ENCODE results near the gene ZC2HC1C. TPM values are rescaled to one million over a fixed set of nuclear protein-coding genes. Genes with fewer than 3 reads are reported as not detected.

ZC2HC1C gene
- total RNA-seq, 2 experiments from 2014 or later = 0.22 to 0.30 TPM

- intact Hi-C loops (cut with DNase I, micrococcal nuclease) = no loop called here
- Mint-ChIP-seq H3K27me3 (no peaks in the 10 kb centered on the region), H3K36me3 (ENCODE audit: low read depth) (peaks cover 41% of the 10 kb centered on the region), H3K9me3 (no peaks in the 10 kb centered on the region), H3K4me3 (no peak overlapping the region), H3K27ac (no peak overlapping the region), H3K4me1 (ENCODE audit: low read depth) (no peaks in the 10 kb centered on the region)
- H3K36me3 ChIP-seq (ENCODE audit: insufficient read depth, low read length) = peaks cover 35% of the 10 kb centered on the region
- CTCF ChIA-PET = no interaction called here
- H3K27ac ChIP-seq (ENCODE audit: low read depth in 1 of 2, low read length in 2 of 2) = no peak overlapping the region
- H3K4me1 ChIP-seq (ENCODE audit: insufficient read depth, low read length) = no peaks in the 10 kb centered on the region
- no peaks in the 10 kb centered on the region for H3K27me3 ChIP-seq (ENCODE audit: control insufficient read depth in 1 of 2, insufficient read depth in 2 of 2, low read length in 2 of 2)
- TF ChIP-seq, protein P1, sequence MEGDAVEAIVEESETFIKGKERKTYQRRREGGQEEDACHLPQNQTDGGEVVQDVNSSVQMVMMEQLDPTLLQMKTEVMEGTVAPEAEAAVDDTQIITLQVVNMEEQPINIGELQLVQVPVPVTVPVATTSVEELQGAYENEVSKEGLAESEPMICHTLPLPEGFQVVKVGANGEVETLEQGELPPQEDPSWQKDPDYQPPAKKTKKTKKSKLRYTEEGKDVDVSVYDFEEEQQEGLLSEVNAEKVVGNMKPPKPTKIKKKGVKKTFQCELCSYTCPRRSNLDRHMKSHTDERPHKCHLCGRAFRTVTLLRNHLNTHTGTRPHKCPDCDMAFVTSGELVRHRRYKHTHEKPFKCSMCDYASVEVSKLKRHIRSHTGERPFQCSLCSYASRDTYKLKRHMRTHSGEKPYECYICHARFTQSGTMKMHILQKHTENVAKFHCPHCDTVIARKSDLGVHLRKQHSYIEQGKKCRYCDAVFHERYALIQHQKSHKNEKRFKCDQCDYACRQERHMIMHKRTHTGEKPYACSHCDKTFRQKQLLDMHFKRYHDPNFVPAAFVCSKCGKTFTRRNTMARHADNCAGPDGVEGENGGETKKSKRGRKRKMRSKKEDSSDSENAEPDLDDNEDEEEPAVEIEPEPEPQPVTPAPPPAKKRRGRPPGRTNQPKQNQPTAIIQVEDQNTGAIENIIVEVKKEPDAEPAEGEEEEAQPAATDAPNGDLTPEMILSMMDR (IDR thresholded peaks at IDR 0.05) = no peak
- H3K9me3 ChIP-seq (ENCODE audit: control insufficient read depth in 1 of 2, insufficient read depth in 1 of 2, low read length in 2 of 2) = no peaks in the 10 kb centered on the region
- ATAC-seq (ENCODE audit: poor library complexity) (no peak), DNase-seq (peak in 2 of 14 experiments; percentile 33 to 51)
- POLR2A ChIA-PET = interaction anchor here (2.2 kb wide), 1 partner anchor 22 kb away, joined by 10 read pairs; the partner anchor contains the start of gene EIF2B2
- H3K4me3 ChIP-seq (ENCODE audit: low read length) = no peak overlapping the region
Observed at GRCh38 chr14:75025082-75025481, 44.4 kb upstream of the ZC2HC1C start.

DNA sequence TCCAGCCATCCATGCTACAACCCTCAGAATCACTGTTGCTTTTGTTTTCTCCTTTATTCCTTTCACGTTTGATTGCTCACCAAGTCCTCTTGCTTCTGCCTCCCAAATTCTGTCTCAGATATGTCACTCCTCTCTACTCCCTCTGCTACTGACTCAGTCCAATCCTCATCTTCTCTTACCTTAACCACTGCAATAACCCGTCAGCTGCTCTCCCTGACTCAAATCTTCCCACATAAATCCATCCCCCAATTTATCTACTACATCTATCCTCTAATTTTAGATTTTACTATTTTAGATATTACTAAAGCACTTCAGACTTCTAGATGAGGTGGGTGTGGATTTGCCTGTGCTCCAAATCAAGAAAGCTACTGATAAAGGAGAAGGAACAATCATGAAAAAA, 43.6 kb upstream of the ZC2HC1C start:
- Histone ChIP-seq H3K36me3 (ENCODE audit: insufficient read depth, low read length) (peaks cover 41% of the 10 kb centered on the region), H3K9me3 (ENCODE audit: control insufficient read depth in 1 of 2, insufficient read depth in 1 of 2, low read length in 2 of 2) (no peaks in the 10 kb centered on the region), H3K4me1 (ENCODE audit: insufficient read depth, low read length) (no peaks in the 10 kb centered on the region), H3K4me3 (ENCODE audit: low read length) (no peak overlapping the region), H3K27ac (ENCODE audit: low read depth in 1 of 2, low read length in 2 of 2) (no peak overlapping the region), H3K27me3 (ENCODE audit: control insufficient read depth in 1 of 2, insufficient read depth in 2 of 2, low read length in 2 of 2) (no peaks in the 10 kb centered on the region)
- ChIA-PET POLR2A (no interaction called here), CTCF (no interaction called here)
- no peak overlapping the region for H3K27ac Mint-ChIP-seq
- DNase-seq = no peak
- no peaks in the 10 kb centered on the region for H3K4me1 Mint-ChIP-seq (ENCODE audit: low read depth)
- intact Hi-C loops (cut with DNase I, micrococcal nuclease) = no loop called here
- ATAC-seq (ENCODE audit: poor library complexity) = no peak
- H3K36me3 Mint-ChIP-seq (ENCODE audit: low read depth) = peaks cover 44% of the 10 kb centered on the region
- H3K4me3 Mint-ChIP-seq = no peak overlapping the region
- no peaks in the 10 kb centered on the region for H3K9me3 Mint-ChIP-seq
- no peaks in the 10 kb centered on the region for H3K27me3 Mint-ChIP-seq
- TF ChIP-seq, protein P1 (IDR thresholded peaks at IDR 0.05) = no peak

- ATAC-seq (ENCODE audit: poor library complexity) (no peak), DNase-seq (no peak)
- H3K27ac Mint-ChIP-seq = no peak overlapping the region
- no peaks in the 10 kb centered on the region for H3K4me1 Mint-ChIP-seq (ENCODE audit: low read depth)
- CTCF ChIA-PET = no interaction called here
- POLR2A ChIA-PET = no interaction called here
- TF ChIP-seq, protein P1 (IDR thresholded peaks at IDR 0.05) = no peak
- intact Hi-C loops (cut with DNase I, micrococcal nuclease) = no loop called here
- Histone ChIP-seq H3K27me3 (ENCODE audit: control insufficient read depth in 1 of 2, insufficient read depth in 2 of 2, low read length in 2 of 2) (no peaks in the 10 kb centered on the region), H3K36me3 (ENCODE audit: insufficient read depth, low read length) (peaks cover 51% of the 10 kb centered on the region), H3K4me1 (ENCODE audit: insufficient read depth, low read length) (no peaks in the 10 kb centered on the region), H3K9me3 (ENCODE audit: control insufficient read depth in 1 of 2, insufficient read depth in 1 of 2, low read length in 2 of 2) (no peaks in the 10 kb centered on the region), H3K4me3 (ENCODE audit: low read length) (no peak overlapping the region), H3K27ac (ENCODE audit: low read depth in 1 of 2, low read length in 2 of 2) (no peak overlapping the region)
- H3K27me3 Mint-ChIP-seq = no peaks in the 10 kb centered on the region
- no peak overlapping the region for H3K4me3 Mint-ChIP-seq
- no peaks in the 10 kb centered on the region for H3K9me3 Mint-ChIP-seq
- H3K36me3 Mint-ChIP-seq (ENCODE audit: low read depth) = peaks cover 57% of the 10 kb centered on the region
Observed at GRCh38 chr14:75030147-75030546, 39.3 kb upstream of the ZC2HC1C start.
